Panc1 (cell line): Measurements from ENCODE around the gene FNIP1.

Experiments
- POLR2AphosphoS5 ChIP-seq: IDR thresholded peaks from 2 replicates; pipeline ENCODE4 v1.6.1; 2012; ENCODE audit warnings: mild to moderate bottlenecking, low read depth, low read length, moderate library complexity
- TF ChIP-seq, protein P1 (sequence below): fragments of 450-650 bp; IDR thresholded peaks from 2 replicates; pipeline ENCODE4 v1.5.1; 2017; ENCODE audit warnings: mild to moderate bottlenecking
- TF ChIP-seq, protein P2 (sequence below), 2 experiments: IDR thresholded peaks; 2 replicates each; pipeline ENCODE4 v1.6.1; 2011 to 2012; ENCODE audit warnings: low read depth in 2 of 2, control low read depth in 1 of 2, low read length in 1 of 2, mild to moderate bottlenecking in 1 of 2, moderate library complexity in 1 of 2; ENCODE audit not compliant: insufficient read depth in 1 of 2

DNA sequence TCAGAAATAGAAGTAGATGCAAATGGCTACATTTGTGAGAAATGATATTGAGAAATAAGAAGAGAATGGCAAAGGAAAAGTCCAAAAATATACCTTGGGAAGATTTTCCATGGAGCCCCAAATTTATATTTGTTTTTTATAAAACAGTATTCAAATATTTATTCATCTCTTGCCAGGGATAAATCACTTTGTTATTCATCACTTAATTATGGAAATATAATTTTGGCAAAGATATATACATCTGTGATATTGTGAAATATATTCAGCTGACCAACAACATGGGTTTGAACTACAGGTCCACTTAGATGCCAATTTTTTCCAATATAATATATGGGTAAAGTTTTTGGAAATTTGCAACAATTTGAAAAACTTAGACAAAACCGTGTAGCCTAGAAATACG is 142.0 kb downstream of the FNIP1 start:
- TF ChIP-seq, protein P1, sequence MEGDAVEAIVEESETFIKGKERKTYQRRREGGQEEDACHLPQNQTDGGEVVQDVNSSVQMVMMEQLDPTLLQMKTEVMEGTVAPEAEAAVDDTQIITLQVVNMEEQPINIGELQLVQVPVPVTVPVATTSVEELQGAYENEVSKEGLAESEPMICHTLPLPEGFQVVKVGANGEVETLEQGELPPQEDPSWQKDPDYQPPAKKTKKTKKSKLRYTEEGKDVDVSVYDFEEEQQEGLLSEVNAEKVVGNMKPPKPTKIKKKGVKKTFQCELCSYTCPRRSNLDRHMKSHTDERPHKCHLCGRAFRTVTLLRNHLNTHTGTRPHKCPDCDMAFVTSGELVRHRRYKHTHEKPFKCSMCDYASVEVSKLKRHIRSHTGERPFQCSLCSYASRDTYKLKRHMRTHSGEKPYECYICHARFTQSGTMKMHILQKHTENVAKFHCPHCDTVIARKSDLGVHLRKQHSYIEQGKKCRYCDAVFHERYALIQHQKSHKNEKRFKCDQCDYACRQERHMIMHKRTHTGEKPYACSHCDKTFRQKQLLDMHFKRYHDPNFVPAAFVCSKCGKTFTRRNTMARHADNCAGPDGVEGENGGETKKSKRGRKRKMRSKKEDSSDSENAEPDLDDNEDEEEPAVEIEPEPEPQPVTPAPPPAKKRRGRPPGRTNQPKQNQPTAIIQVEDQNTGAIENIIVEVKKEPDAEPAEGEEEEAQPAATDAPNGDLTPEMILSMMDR = no peak
- no peak for TF ChIP-seq POLR2AphosphoS5
- TF ChIP-seq, protein P2, sequence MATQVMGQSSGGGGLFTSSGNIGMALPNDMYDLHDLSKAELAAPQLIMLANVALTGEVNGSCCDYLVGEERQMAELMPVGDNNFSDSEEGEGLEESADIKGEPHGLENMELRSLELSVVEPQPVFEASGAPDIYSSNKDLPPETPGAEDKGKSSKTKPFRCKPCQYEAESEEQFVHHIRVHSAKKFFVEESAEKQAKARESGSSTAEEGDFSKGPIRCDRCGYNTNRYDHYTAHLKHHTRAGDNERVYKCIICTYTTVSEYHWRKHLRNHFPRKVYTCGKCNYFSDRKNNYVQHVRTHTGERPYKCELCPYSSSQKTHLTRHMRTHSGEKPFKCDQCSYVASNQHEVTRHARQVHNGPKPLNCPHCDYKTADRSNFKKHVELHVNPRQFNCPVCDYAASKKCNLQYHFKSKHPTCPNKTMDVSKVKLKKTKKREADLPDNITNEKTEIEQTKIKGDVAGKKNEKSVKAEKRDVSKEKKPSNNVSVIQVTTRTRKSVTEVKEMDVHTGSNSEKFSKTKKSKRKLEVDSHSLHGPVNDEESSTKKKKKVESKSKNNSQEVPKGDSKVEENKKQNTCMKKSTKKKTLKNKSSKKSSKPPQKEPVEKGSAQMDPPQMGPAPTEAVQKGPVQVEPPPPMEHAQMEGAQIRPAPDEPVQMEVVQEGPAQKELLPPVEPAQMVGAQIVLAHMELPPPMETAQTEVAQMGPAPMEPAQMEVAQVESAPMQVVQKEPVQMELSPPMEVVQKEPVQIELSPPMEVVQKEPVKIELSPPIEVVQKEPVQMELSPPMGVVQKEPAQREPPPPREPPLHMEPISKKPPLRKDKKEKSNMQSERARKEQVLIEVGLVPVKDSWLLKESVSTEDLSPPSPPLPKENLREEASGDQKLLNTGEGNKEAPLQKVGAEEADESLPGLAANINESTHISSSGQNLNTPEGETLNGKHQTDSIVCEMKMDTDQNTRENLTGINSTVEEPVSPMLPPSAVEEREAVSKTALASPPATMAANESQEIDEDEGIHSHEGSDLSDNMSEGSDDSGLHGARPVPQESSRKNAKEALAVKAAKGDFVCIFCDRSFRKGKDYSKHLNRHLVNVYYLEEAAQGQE (IDR thresholded peaks at IDR 0.05; ENCODE audit: insufficient read depth in 1 of 2, low read depth in 2 of 2, low read length in 1 of 2) = no peak
